K562 (cell line): ENCODE data around the gene ZNF599. TPM values are rescaled to one million over a fixed set of nuclear protein-coding genes. Genes with fewer than 3 reads are reported as not detected.

Source experiments
- CBX1 ChIP-seq: sonication (generic); IDR thresholded peaks from 2 replicates; pipeline ENCODE4 v1.6.1; 2016; ENCODE audit warnings: antibody characterized with exemption, low read depth, mild to moderate bottlenecking
- CUX1 ChIP-seq: fragments of 200-800 bp; sonication (Bioruptor generic); IDR thresholded peaks from 2 replicates; pipeline ENCODE4 v1.6.1; 2016; ENCODE audit warnings: missing genetic modification characterization, missing compliant biosample characterization
- ETV5 ChIP-seq: sonication (generic); formaldehyde crosslinking; IDR thresholded peaks from 2 replicates; pipeline ENCODE4 v1.4.0; 2020; ENCODE audit warnings: low read depth, mild to moderate bottlenecking, missing genetic modification reagents
- GMEB1 ChIP-seq: fragments of 250-450 bp; sonication (Bioruptor Pico); IDR thresholded peaks from 2 replicates; pipeline ENCODE4 v1.4.0; 2020; ENCODE audit warnings: mild to moderate bottlenecking
- JUN ChIP-seq, 2 experiments: sonication (generic) in 1 of 2; formaldehyde crosslinking in 1 of 2; IDR thresholded peaks; 2 replicates each; pipeline versions ENCODE4 v1.6.1 to v1.8.0; 2012 to 2022; ENCODE audit warnings: borderline replicate concordance in 2 of 2, mild to moderate bottlenecking in 2 of 2, improper control_type of control experiment in 1 of 2, low read depth in 1 of 2, low read length in 1 of 2, missing genetic modification reagents in 1 of 2
- KDM5B ChIP-seq: fragments of 200-600 bp; sonication (generic); IDR thresholded peaks from 2 replicates; pipeline ENCODE4 v1.6.1; 2012; ENCODE audit warnings: low read depth, mild to moderate bottlenecking, moderate library complexity, low read length, control low read depth, inconsistent platforms; ENCODE audit not compliant: insufficient replicate concordance
- KLF13 ChIP-seq: fragments of 450-650 bp; IDR thresholded peaks from 2 replicates; pipeline ENCODE4 v1.6.1; 2016; ENCODE audit warnings: missing genetic modification characterization, low read depth, mild to moderate bottlenecking, missing compliant biosample characterization, moderate library complexity, borderline replicate concordance
- NFIC ChIP-seq: fragments of 450-650 bp; IDR thresholded peaks from 2 replicates; pipeline ENCODE4 v1.6.1; 2017; ENCODE audit warnings: mild to moderate bottlenecking, inconsistent platforms
- OTX1 ChIP-seq: fragments of 450-650 bp; formaldehyde crosslinking; IDR thresholded peaks from 2 replicates; pipeline ENCODE4 v1.4.0; 2022; ENCODE audit warnings: mild to moderate bottlenecking
- PKNOX1 ChIP-seq: fragments of 450-650 bp; IDR thresholded peaks from 2 replicates; pipeline ENCODE4 v1.6.1; 2016
- ZBTB11 ChIP-seq, 3 experiments: fragments of 200-800 bp in 1 of 3; fragments of 250-450 bp in 1 of 3; fragments of 450-650 bp in 1 of 3; sonication (Bioruptor Pico) in 1 of 3; sonication (Bioruptor generic) in 1 of 3; formaldehyde crosslinking in 1 of 3; IDR thresholded peaks; 2 replicates each; pipeline versions ENCODE4 v1.6.1 to v1.8.0; 2016 to 2022; ENCODE audit warnings: mild to moderate bottlenecking in 2 of 3, missing genetic modification characterization in 2 of 3, missing compliant biosample characterization in 1 of 3, moderate library complexity in 1 of 3
- ZEB2 ChIP-seq: fragments of 450-650 bp; IDR thresholded peaks from 2 replicates; pipeline ENCODE4 v1.6.1; 2016
- ZNF143 ChIP-seq: sonication (generic); formaldehyde crosslinking; IDR thresholded peaks from 2 replicates; pipeline ENCODE4 v1.9.0; 2022; ENCODE audit warnings: mild to moderate bottlenecking, missing genetic modification reagents
- ZNF764 ChIP-seq: fragments of 250-450 bp; sonication (Bioruptor Pico); IDR thresholded peaks from 2 replicates; pipeline ENCODE4 v1.4.0; 2020; ENCODE audit warnings: low read depth, mild to moderate bottlenecking, moderate library complexity
- polyA plus RNA-seq, 8 experiments: library from polyadenylated mRNA; depleted of rRNA in 4 of 8; stranded (reverse) in 5 of 8; unstranded in 3 of 8; fragments of >200 nt; fragmentation: Nextera tagmentation in 2 of 8; fragmentation: Illumina TruSeq in 1 of 8; extraction: Ambion mirVana in 2 of 8; extraction: Trizol in 1 of 8; gene quantifications; 2 replicates each; pipeline versions ENCODE4 v1.2.1 to v1.2.3, GENCODE V29; 2011 to 2014; ENCODE audit warnings: inconsistent platforms in 1 of 8, missing spikeins in 1 of 8
- total RNA-seq, 7 experiments: library from RNA; depleted of rRNA in 6 of 7; stranded (reverse); fragments of >200 nt in 6 of 7; fragmentation: Illumina TruSeq in 2 of 7; extraction: Trizol in 2 of 7; gene quantifications; 2 replicates each; pipeline versions ENCODE4 v1.2.1 to v1.2.3, GENCODE V29; 2011 to 2021; ENCODE audit warnings: low replicate concordance in 1 of 7

Gene ZNF599
- total and polyA plus RNA-seq, 9 of the 15 experiments (the other 6 are each of a cell fraction or from before 2014, with no cell fraction given), result 0.71 to 6.7 (median 2.8) TPM

- TF ChIP-seq ZBTB11 (CRISPR knock-in tag; IDR thresholded peaks at IDR 0.05) (peak in 1 of 3 experiments; percentile 68; a peak in 2 of 6 replicates), PKNOX1 (peak; percentile 65), CUX1 (CRISPR knock-in tag) (no peak), ZNF143 (CRISPR knock-in tag) (peak; percentile 90), CBX1 (no peak; the same call in 1 of the 2 replicates), NFIC (no peak; the same call in 1 of the 2 replicates), ZNF764 (CRISPR knock-in tag) (no peak), ETV5 (CRISPR knock-in tag) (0 out of 2 replicates have a peak, but pooled peaks have one; percentile 42), ZEB2 (no peak), OTX1 (no peak), GMEB1 (CRISPR knock-in tag) (peak; percentile 71), JUN (IDR thresholded peaks at IDR 0.05; ENCODE audit: borderline replicate concordance, low read depth, low read length) (no peak), JUN (CRISPR knock-in tag; IDR thresholded peaks at IDR 0.05; ENCODE audit: borderline replicate concordance) (no peak), KLF13 (peak; percentile 82), KDM5B (peak; percentile 61)
Observed at GRCh38 chr19:34772697-34773554, at the start of gene ZNF599 (continued).
